Measurements from ENCODE around the gene ZNF853. TPM values are rescaled to one million over a fixed set of nuclear protein-coding genes. Genes with fewer than 3 reads are reported as not detected.
"Not testable (repeated sequence)": the region's sequence is repeated elsewhere in the genome, so short reads cannot be mapped to it uniquely, and the experiment has no call there.

ZNF853 gene
- total and polyA plus RNA-seq, 2 of the 8 experiments (the other 6 are each of a cell fraction or from before 2014, with no cell fraction given): 4.3 to 5.7 TPM

- not testable (repeated sequence) for FAIRE-seq; H3K9me3 ChIP-seq (ENCODE audit: insufficient read depth in 2 of 2, low read depth in 1 of 2, low read length in 1 of 2); H4K20me1 ChIP-seq (replicated peaks in 1 of 2; ENCODE audit: control insufficient read depth in 1 of 2, insufficient read depth in 2 of 2, low read length in 2 of 2); H3K27me3 ChIP-seq (replicated peaks in 1 of 4; ENCODE audit: control insufficient read depth in 3 of 4, extremely low read depth in 1 of 4, insufficient read depth in 3 of 4, low read length in 3 of 4); DNase-seq (ENCODE audit: low read depth in 1 of 2, low spot score in 2 of 2); H3K4me3 ChIP-seq (ENCODE audit: extremely low read depth in 1 of 4, insufficient read depth in 2 of 4, low read depth in 3 of 4, low read length in 4 of 4); H3K27ac ChIP-seq (ENCODE audit: low read depth, low read length); H3K4me2 ChIP-seq (ENCODE audit: insufficient read depth in 1 of 2, low read depth in 2 of 2, low read length in 2 of 2); H2AK5ac ChIP-seq (ENCODE audit: low read depth, low read length); H3K9ac ChIP-seq (replicated peaks in 1 of 4; ENCODE audit: extremely low read depth in 1 of 4, low read depth in 3 of 4, low read length in 3 of 4); H4K8ac ChIP-seq (ENCODE audit: extremely low read depth, insufficient read depth, low read length); H2AFZ ChIP-seq (ENCODE audit: low read length); H2BK120ac ChIP-seq (replicated peaks; ENCODE audit: low read depth, low read length); H3K79me2 ChIP-seq (ENCODE audit: control insufficient read depth in 1 of 2, insufficient read depth in 2 of 2, low read length in 2 of 2); H4K5ac ChIP-seq (ENCODE audit: insufficient read length, low read depth, low read length); H3K23ac ChIP-seq (ENCODE audit: insufficient read length); H3K18ac ChIP-seq (ENCODE audit: extremely low read depth, low read length); H3K14ac ChIP-seq (ENCODE audit: insufficient read length); H3K56ac ChIP-seq (replicated peaks; ENCODE audit: insufficient read length, low read depth, low read length); H3K23me2 ChIP-seq (ENCODE audit: low read depth, low read length); H2BK15ac ChIP-seq (ENCODE audit: low read length); H2BK20ac ChIP-seq (ENCODE audit: low read length); H4K91ac ChIP-seq (replicated peaks; ENCODE audit: insufficient read length, low read length); H3K4ac ChIP-seq (replicated peaks; ENCODE audit: insufficient read length, low read depth, low read length); H2BK5ac ChIP-seq (ENCODE audit: low read depth, low read length); H3K79me1 ChIP-seq (ENCODE audit: low read depth, low read length); H2BK12ac ChIP-seq (ENCODE audit: low read depth, low read length); H3K4me1 ChIP-seq (replicated peaks in 1 of 4; ENCODE audit: control insufficient read depth in 3 of 4, insufficient read depth in 4 of 4, low read length in 3 of 4)
- peaks cover 14 to 57% (median 32%) of the 10 kb centered on the region in 4 experiments for H3K36me3 ChIP-seq (ENCODE audit: control insufficient read depth in 2 of 4, insufficient read depth in 4 of 4, low read length in 3 of 4)
- CTCF ChIA-PET (ENCODE audit: partially characterized antibody): interaction anchor here (0.9 kb wide), 1 partner anchor 69 kb away, joined by 3 read pairs; no protein-coding TSS in a partner anchor
- POLR2A ChIA-PET (ENCODE audit: partially characterized antibody): interaction anchor here (1.0 kb wide), 1 partner anchor 10 kb away, joined by 3 read pairs; no protein-coding TSS in a partner anchor
- WGBS, 2 experiments (ENCODE audit: extremely low coverage in 1 of 2, insufficient coverage in 1 of 2, insufficient read length in 1 of 2, insufficient replicate concordance in 2 of 2, low coverage in 1 of 2, low lambda C conversion rate in 2 of 2, missing lambda C conversion rate in 1 of 2): 91% methylated on average over 8 of the region's 8 CpGs; no CpG with 5 or more reads in 1 of the 2 experiments
Measured at GRCh38 chr7:6585746-6586432, 29.5 kb upstream of the ZNF853 start.
